Heart right ventricle (tissue), 16 donors: ENCODE results near the gene ZCCHC24. TPM values are rescaled to one million over a fixed set of nuclear protein-coding genes. Genes with fewer than 3 reads are reported as not detected.
A peak's percentile ranks its signal among the peaks of the same experiment; 100 is the strongest.

ENCODE experiments used
- ATAC-seq, 8 donors: fragments of 200-7000 bp; cut with Tn5 transposase; one replicate each; pipeline ENCODE4 v1.9.1; 2020; ENCODE audit warnings: mild to moderate bottlenecking in 8 of 8, moderate library complexity in 8 of 8, moderate number of reproducible peaks in 1 of 8
- DNase-seq, 2 donors: peaks; one replicate each; pipeline ENCODE4 v3.0.0-alpha.2; 2020
- H3K27ac ChIP-seq, 10 donors: fragments of 200-600 bp; sonication (generic) in 2 of 10; one replicate each; pipeline versions ENCODE4 v1.5.0 to v1.8.0; 2020 to 2022; ENCODE audit warnings: mild to moderate bottlenecking in 3 of 10
- H3K27me3 ChIP-seq, 7 donors: fragments of 200-600 bp; one replicate each; pipeline ENCODE4 v1.8.0; 2021 to 2022; ENCODE audit warnings: mild to moderate bottlenecking in 2 of 7
- H3K36me3 ChIP-seq, 9 donors: fragments of 200-600 bp; sonication (generic) in 1 of 9; one replicate each; pipeline versions ENCODE4 v1.5.0 to v1.8.0; 2020 to 2022; ENCODE audit warnings: mild to moderate bottlenecking in 2 of 9
- H3K4me1 ChIP-seq, 9 donors: fragments of 200-600 bp; sonication (generic) in 1 of 9; one replicate each; pipeline versions ENCODE4 v1.5.0 to v1.8.0; 2020 to 2022; ENCODE audit warnings: mild to moderate bottlenecking in 4 of 9
- H3K4me3 ChIP-seq, 10 donors: fragments of 200-600 bp; sonication (generic) in 2 of 10; one replicate each; pipeline versions ENCODE4 v1.5.0 to v1.8.0; 2020 to 2022; ENCODE audit warnings: mild to moderate bottlenecking in 7 of 10, moderate library complexity in 2 of 10
- H3K9me3 ChIP-seq, 11 donors: fragments of 200-600 bp in 10 of 11; sonication (generic) in 2 of 11; one replicate each; pipeline versions ENCODE4 v1.5.0 to v1.8.0; 2013 to 2022; ENCODE audit warnings: mild to moderate bottlenecking in 2 of 11, control low read depth in 1 of 11, moderate library complexity in 1 of 11
- WGBS, 2 donors: extraction: QIAGEN DNeasy Blood & Tissue Kit; methylation state at CpG; one replicate each; pipeline ENCODE4 v1.1.7; 2013; ENCODE audit warnings: inconsistent platforms in 1 of 2; 5-methylcytosine and 5-hydroxymethylcytosine counted together
- intact Hi-C, 10 donors: fragments of 100-400 bp; cut with DNase I; formaldehyde crosslinking; loops; one replicate each; pipeline versions ENCODE4 v1.11.1 to v1.14.2; 2022
- polyA plus RNA-seq, 2 donors: library from polyadenylated mRNA; stranded (reverse); fragments of 200-250 nt; gene quantifications; one replicate each; pipeline ENCODE4 v1.2.3, GENCODE V29; 2013
- total RNA-seq, 10 donors: library from RNA; stranded (reverse); fragmentation: NEBNext Ultra II Directional in 3 of 10; extraction: Animal tissue kit (Norgen Biotek cat#: 25700) in 3 of 10; gene quantifications; one replicate each; pipeline versions ENCODE4 v1.2.1 to v1.2.4, GENCODE V29; 2021 to 2023
- TF ChIP-seq, protein P1 (sequence below), 9 donors: fragments of 200-600 bp; sonication (generic) in 2 of 9; IDR thresholded peaks; one replicate each; pipeline versions ENCODE4 v1.5.0 to v1.8.0; 2021 to 2022; ENCODE audit warnings: antibody characterized with exemption in 9 of 9, mild to moderate bottlenecking in 5 of 9, moderate library complexity in 1 of 9
- donor health status: Arrhythmogenic right ventricular cardiomyopathy.
- donor health status: ischemic (EF 13 %, LVEDD 7.1; RV severe dilation, severe dysfunction).
- donor health status: healthy with polysubstance abuse.
- donor health status: DM: no; HTN: yes; CAD: no.
- donor health status: DM: no; HTN: no; CAD: no.
- donor health status: ischemic (EF 25% LVEDD 6.9; RV normal size, moderate dysfunction).
- donor health status: ischemic (EF 25% LVEDD 5.7; RV mildly dilated, moderate dysfunction).
- donor health status: healthy.
- donor health status: DM: yes; HTN: yes; CAD: no.
- donor health status: Ischemic cardiomyopathy.
- donor health status: ischemic (EF 35%, LVEDD 5.7; RV mildly dilated, moderate dysfunction).
- donor health status: nonischemic (EF 11% LVEDD 7.7; RV severe dilation, severe dysfunction).
- donor health status: DM: yes; HTN: yes; CAD: no.
- donor health status: PGD.
- donor health status: ischemic (EF 29% LVEDD 5.4; RV normal size, mild dysfunction).
- donor health status: nonischemic (EF 23%, LVEDD 6.1; RV moderate dilation, normal function).

ZCCHC24 gene
- total and polyA plus RNA-seq, 12 donors: 19.3 to 59.0 (median 45.9) TPM

- Histone ChIP-seq H3K27ac (peak overlapping the region; percentile 79 to 93 (median 87)), H3K4me1 (peaks cover 0 to 100% (median 0%) of the 10 kb centered on the region in 9 donors), H3K36me3 (peaks cover 0 to 5% (median 0%) of the 10 kb centered on the region in 9 donors), H3K4me3 (peak overlapping the region in 6 of 10 donors; percentile 9 to 28 (median 18)), H3K27me3 (no peaks in the 10 kb centered on the region), H3K9me3 (no peaks in the 10 kb centered on the region)
- WGBS, 2 donors: 6 to 12% methylated on average over 6 to 7 of the region's 7 CpGs
- TF ChIP-seq, protein P1, sequence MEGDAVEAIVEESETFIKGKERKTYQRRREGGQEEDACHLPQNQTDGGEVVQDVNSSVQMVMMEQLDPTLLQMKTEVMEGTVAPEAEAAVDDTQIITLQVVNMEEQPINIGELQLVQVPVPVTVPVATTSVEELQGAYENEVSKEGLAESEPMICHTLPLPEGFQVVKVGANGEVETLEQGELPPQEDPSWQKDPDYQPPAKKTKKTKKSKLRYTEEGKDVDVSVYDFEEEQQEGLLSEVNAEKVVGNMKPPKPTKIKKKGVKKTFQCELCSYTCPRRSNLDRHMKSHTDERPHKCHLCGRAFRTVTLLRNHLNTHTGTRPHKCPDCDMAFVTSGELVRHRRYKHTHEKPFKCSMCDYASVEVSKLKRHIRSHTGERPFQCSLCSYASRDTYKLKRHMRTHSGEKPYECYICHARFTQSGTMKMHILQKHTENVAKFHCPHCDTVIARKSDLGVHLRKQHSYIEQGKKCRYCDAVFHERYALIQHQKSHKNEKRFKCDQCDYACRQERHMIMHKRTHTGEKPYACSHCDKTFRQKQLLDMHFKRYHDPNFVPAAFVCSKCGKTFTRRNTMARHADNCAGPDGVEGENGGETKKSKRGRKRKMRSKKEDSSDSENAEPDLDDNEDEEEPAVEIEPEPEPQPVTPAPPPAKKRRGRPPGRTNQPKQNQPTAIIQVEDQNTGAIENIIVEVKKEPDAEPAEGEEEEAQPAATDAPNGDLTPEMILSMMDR (IDR thresholded peaks at IDR 0.05): no peak
- DNase-seq: peak; percentile 67 to 79
- intact Hi-C loops: loop anchor here in 3 of 10 donors (2.0 to 5.0 kb wide), 3 partner anchors 38 to 63 kb away; partner anchors contain the start of gene ZCCHC24 (in 1 of the 3)
- ATAC-seq: peak; percentile 36 to 68 (median 54)
Measured at GRCh38 chr10:79404231-79404609, 41.2 kb downstream of the ZCCHC24 start.

DNA sequence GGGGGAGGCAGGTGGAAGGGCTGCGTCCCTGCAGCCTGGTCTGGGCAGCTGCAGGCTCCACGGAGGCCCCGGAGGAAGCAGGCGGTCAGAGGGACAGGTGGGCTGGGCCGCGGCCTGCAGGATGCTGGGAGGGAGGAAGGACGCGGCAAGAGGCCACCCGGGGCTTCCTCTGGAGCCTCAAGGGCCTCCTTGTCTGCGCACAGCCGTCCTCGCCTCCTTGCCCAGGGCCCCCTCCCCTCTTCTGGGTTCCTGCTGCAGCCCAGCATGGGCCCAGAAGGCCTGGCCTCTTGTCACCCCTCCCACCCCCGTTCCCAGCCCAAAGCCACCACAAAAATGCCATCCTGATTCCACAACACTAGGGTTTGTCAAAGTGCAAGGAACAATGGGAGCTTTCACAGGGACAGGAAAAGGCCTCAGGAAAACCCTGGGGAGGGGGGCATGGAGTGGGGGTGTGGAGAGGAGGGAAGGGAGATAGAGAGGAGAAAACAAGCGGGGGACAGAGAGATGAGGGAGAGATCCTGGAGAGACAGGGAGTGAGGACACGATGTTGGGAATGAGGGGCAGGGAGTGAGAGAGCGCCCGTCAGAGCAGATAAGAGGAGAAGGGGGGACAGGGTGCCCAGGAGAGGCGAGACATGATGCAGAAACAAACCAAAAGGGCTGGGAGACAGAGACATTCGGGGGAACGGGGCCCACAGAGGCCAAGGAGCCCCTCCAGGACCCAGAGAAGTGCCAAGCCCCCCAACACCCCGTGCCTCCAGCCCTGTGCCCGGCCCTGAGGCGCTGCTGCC is 41.8 kb downstream of the ZCCHC24 start:
- Histone ChIP-seq H3K4me3 (peak overlapping the region in 6 of 10 donors; percentile 9 to 28 (median 18)), H3K4me1 (peaks cover 0 to 100% (median 0%) of the 10 kb centered on the region in 9 donors), H3K27ac (peak overlapping the region; percentile 79 to 93 (median 87)), H3K9me3 (no peaks in the 10 kb centered on the region), H3K36me3 (peaks cover 0 to 5% (median 0%) of the 10 kb centered on the region in 9 donors), H3K27me3 (no peaks in the 10 kb centered on the region)
- 31% methylated on average over 23 of the region's 23 CpGs for WGBS, 2 donors
- TF ChIP-seq, protein P1 (IDR thresholded peaks at IDR 0.05): no peak
- DNase-seq (peak; percentile 69 to 73), ATAC-seq (peak in 7 of 8 donors; percentile 4 to 53 (median 36))
- intact Hi-C loops: loop anchor here in 3 of 10 donors (2.0 to 5.0 kb wide), 3 partner anchors 39 to 64 kb away; partner anchors contain the start of gene ZCCHC24 (in 1 of the 3)

- WGBS, 2 donors: 49 to 51% methylated on average over 8 of the region's 8 CpGs
- Histone ChIP-seq H3K27ac (peak overlapping the region; percentile 79 to 93 (median 87)), H3K9me3 (no peaks in the 10 kb centered on the region), H3K36me3 (peaks cover 0 to 9% (median 0%) of the 10 kb centered on the region in 9 donors), H3K27me3 (no peaks in the 10 kb centered on the region), H3K4me3 (peak overlapping the region in 3 of 10 donors; percentile 14 to 27 (median 21)), H3K4me1 (peaks cover 0 to 100% (median 0%) of the 10 kb centered on the region in 9 donors)
- TF ChIP-seq, protein P1 (IDR thresholded peaks at IDR 0.05): no peak
- intact Hi-C loops: loop anchor here in 2 of 10 donors (5.0 kb wide), 2 partner anchors 39 to 64 kb away; no protein-coding TSS in a partner anchor
- ATAC-seq (no peak), DNase-seq (peak in 1 of 2 donors; percentile 5)
Measured at GRCh38 chr10:79402951-79403350, 42.5 kb downstream of the ZCCHC24 start.

DNA sequence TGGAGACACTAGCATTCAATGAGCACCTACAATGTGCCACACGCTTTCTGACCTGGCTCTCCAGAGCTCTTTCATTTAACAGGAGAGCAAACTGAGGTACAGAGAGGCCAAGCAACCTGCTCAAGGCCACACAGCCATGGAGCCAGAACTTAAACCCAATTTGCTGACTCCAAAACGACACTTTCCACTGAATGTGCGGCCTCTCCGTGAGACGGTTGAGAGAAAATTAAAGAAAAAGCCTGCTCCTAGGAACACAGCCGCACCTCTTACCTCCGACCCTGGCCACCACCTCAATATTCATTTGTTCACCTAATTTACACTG is 42.8 kb downstream of the ZCCHC24 start:
- intact Hi-C loops: loop anchor here in 2 of 10 donors (5.0 kb wide), 2 partner anchors 40 to 65 kb away; no protein-coding TSS in a partner anchor
- no peak for DNase-seq

More for the DNA sequence above, 42.8 kb downstream of the ZCCHC24 start:
- no peak overlapping the region for H3K4me3 ChIP-seq
- H3K27ac ChIP-seq: peak overlapping the region in 9 of 10 donors; percentile 84 to 93 (median 88)
- no peaks in the 10 kb centered on the region for H3K27me3 ChIP-seq
- H3K4me1 ChIP-seq: peaks cover 0 to 100% (median 0%) of the 10 kb centered on the region in 9 donors
- peaks cover 0 to 12% (median 0%) of the 10 kb centered on the region in 9 donors for H3K36me3 ChIP-seq
- no peak for ATAC-seq
- no peaks in the 10 kb centered on the region for H3K9me3 ChIP-seq
- WGBS, 2 donors: 95 to 96% methylated on average over 7 of the region's 7 CpGs
- TF ChIP-seq, protein P1 (IDR thresholded peaks at IDR 0.05): no peak
